GM23338 (cell line): Measurements from ENCODE around the gene TBC1D5. TPM values are rescaled to one million over a fixed set of nuclear protein-coding genes. Genes with fewer than 3 reads are reported as not detected.

Experiments used
- ATAC-seq: fragments of 200-7000 bp; cut with Tn5 transposase; 3 replicates; pipeline ENCODE4 v1.9.1; 2020
- DNase-seq: peaks from one replicate; pipeline ENCODE4 v3.0.0-alpha.2; 2015; ENCODE audit warnings: low spot score
- H2AFZ ChIP-seq: fragments of 200-600 bp; sonication (generic); 2 replicates; pipeline ENCODE4 v1.8.0; 2016; ENCODE audit warnings: antibody characterized with exemption, mild to moderate bottlenecking, moderate library complexity
- H3F3A ChIP-seq: fragments of 200-600 bp; sonication (generic); replicated peaks from 2 replicates; pipeline ENCODE4 v1.8.0; 2017; ENCODE audit warnings: antibody characterized with exemption, mixed run types, low read depth
- H3K27ac ChIP-seq: fragments of 200-600 bp; sonication (generic); 2 replicates; pipeline ENCODE4 v1.6.1; 2016; ENCODE audit warnings: low read depth
- H3K27me3 ChIP-seq: fragments of 200-600 bp; sonication (generic); 2 replicates; pipeline ENCODE4 v1.8.0; 2016; ENCODE audit warnings: mild to moderate bottlenecking, mixed run types, moderate library complexity; ENCODE audit not compliant: insufficient read depth
- H3K36me3 ChIP-seq: fragments of 200-600 bp; sonication (generic); 2 replicates; pipeline ENCODE4 v1.8.0; 2016; ENCODE audit warnings: mild to moderate bottlenecking; ENCODE audit not compliant: insufficient read depth
- H3K4me1 ChIP-seq: fragments of 200-600 bp; sonication (generic); 2 replicates; pipeline ENCODE4 v1.8.0; 2016; ENCODE audit warnings: mild to moderate bottlenecking, moderate library complexity; ENCODE audit not compliant: insufficient read depth
- H3K4me2 ChIP-seq: fragments of 200-600 bp; sonication (generic); 2 replicates; pipeline ENCODE4 v1.7.1; 2017; ENCODE audit warnings: mixed run types
- H3K4me3 ChIP-seq: fragments of 200-600 bp; sonication (generic); 2 replicates; pipeline ENCODE4 v1.6.1; 2016; ENCODE audit warnings: mixed run types
- H3K79me2 ChIP-seq: fragments of 200-600 bp; sonication (generic); replicated peaks from 2 replicates; pipeline ENCODE4 v1.8.0; 2017; ENCODE audit warnings: mild to moderate bottlenecking; ENCODE audit not compliant: insufficient read depth
- H3K9me2 ChIP-seq: fragments of 200-600 bp; sonication (generic); 2 replicates; pipeline ENCODE4 v1.8.0; 2017; ENCODE audit not compliant: insufficient read depth
- H4K20me1 ChIP-seq: fragments of 200-600 bp; sonication (generic); replicated peaks from 2 replicates; pipeline ENCODE4 v1.8.0; 2017; ENCODE audit warnings: mild to moderate bottlenecking; ENCODE audit not compliant: insufficient read depth
- H3K27ac Mint-ChIP-seq: 2 replicates; pipeline ENCODE4 v1.8.0; 2020; ENCODE audit warnings: inconsistent platforms, mild to moderate bottlenecking, moderate library complexity, mixed read lengths
- H3K27me3 Mint-ChIP-seq: 3 replicates; pipeline ENCODE4 v1.8.0; 2022; ENCODE audit warnings: low read depth, mild to moderate bottlenecking, moderate library complexity, mixed read lengths, inconsistent platforms; ENCODE audit not compliant: insufficient read depth, poor library complexity
- H3K36me3 Mint-ChIP-seq: 3 replicates; pipeline ENCODE4 v1.8.0; 2021; ENCODE audit warnings: low read depth, mild to moderate bottlenecking, inconsistent platforms, moderate library complexity, mixed read lengths
- H3K4me1 Mint-ChIP-seq: 3 replicates; pipeline ENCODE4 v1.8.0; 2020; ENCODE audit warnings: mild to moderate bottlenecking, inconsistent platforms, mixed read lengths
- H3K4me3 Mint-ChIP-seq: 3 replicates; pipeline ENCODE4 v1.8.0; 2021; ENCODE audit warnings: moderate library complexity, mild to moderate bottlenecking, inconsistent platforms, mixed read lengths
- H3K9me3 Mint-ChIP-seq: 3 replicates; pipeline ENCODE4 v1.8.0; 2020; ENCODE audit warnings: moderate library complexity, mild to moderate bottlenecking, inconsistent platforms, mixed read lengths
- CREB1 ChIP-seq: fragments of 250-450 bp; sonication (Bioruptor Pico); IDR thresholded peaks from 2 replicates; pipeline ENCODE4 v1.5.0; 2020; ENCODE audit warnings: low read depth, mild to moderate bottlenecking, moderate library complexity
- CTCF ChIP-seq, 2 experiments: fragments of 200-600 bp in 1 of 2; sonication (generic) in 1 of 2; conservative IDR thresholded peaks; 2 replicates each; pipeline versions ENCODE4 v1.5.1 to v1.6.1; 2016 to 2017; ENCODE audit warnings: antibody characterized with exemption in 2 of 2, low read depth in 2 of 2, mild to moderate bottlenecking in 2 of 2, moderate library complexity in 1 of 2
- ETS1 ChIP-seq: IDR thresholded peaks from 2 replicates; pipeline ENCODE4 v1.6.1; 2016; ENCODE audit warnings: antibody characterized with exemption
- EZH2 ChIP-seq: fragments of 200-600 bp; sonication (generic); IDR thresholded peaks from one replicate; pipeline ENCODE4 v1.8.0; 2017; ENCODE audit warnings: antibody characterized with exemption, mild to moderate bottlenecking, low read depth; ENCODE audit not compliant: unreplicated experiment
- EZH2phosphoT487 ChIP-seq: fragments of 200-600 bp; sonication (generic); IDR thresholded peaks from one replicate; pipeline ENCODE4 v1.8.1; 2018; ENCODE audit warnings: antibody characterized with exemption; ENCODE audit not compliant: unreplicated experiment
- JUNB ChIP-seq: IDR thresholded peaks from one replicate; pipeline ENCODE4 v1.6.1; 2016; ENCODE audit warnings: antibody characterized with exemption; ENCODE audit not compliant: unreplicated experiment
- NANOG ChIP-seq: IDR thresholded peaks from 2 replicates; pipeline ENCODE4 v1.6.1; 2016; ENCODE audit warnings: antibody characterized with exemption, borderline replicate concordance
- POLR2AphosphoS5 ChIP-seq: IDR thresholded peaks from 2 replicates; pipeline ENCODE4 v1.6.1; 2016; ENCODE audit warnings: antibody characterized with exemption, low read depth
- REST ChIP-seq: IDR thresholded peaks from one replicate; pipeline ENCODE4 v1.6.1; 2018; ENCODE audit warnings: antibody characterized with exemption; ENCODE audit not compliant: unreplicated experiment
- STAT1 ChIP-seq: IDR thresholded peaks from one replicate; pipeline ENCODE4 v1.6.1; 2016; ENCODE audit warnings: antibody characterized with exemption; ENCODE audit not compliant: unreplicated experiment
- ZNF114 ChIP-seq: fragments of 250-450 bp; sonication (Bioruptor Pico); IDR thresholded peaks from 2 replicates; pipeline ENCODE4 v1.5.0; 2020; ENCODE audit warnings: mild to moderate bottlenecking, moderate library complexity
- ZNF331 ChIP-seq: fragments of 250-450 bp; sonication (Bioruptor Pico); IDR thresholded peaks from 2 replicates; pipeline ENCODE4 v1.5.0; 2020; ENCODE audit warnings: low read depth, mild to moderate bottlenecking, moderate library complexity
- ZNF462 ChIP-seq: fragments of 250-450 bp; sonication (Bioruptor Pico); IDR thresholded peaks from 2 replicates; pipeline ENCODE4 v1.5.0; 2020; ENCODE audit warnings: mild to moderate bottlenecking, moderate library complexity
- polyA plus RNA-seq: library from polyadenylated mRNA; unstranded; fragments of >200 nt; fragmentation: Nextera tagmentation; extraction: Ambion mirVana; gene quantifications from 2 replicates; pipeline ENCODE4 v1.2.1, GENCODE V29; 2016
- total RNA-seq: library from RNA; depleted of rRNA; stranded (reverse); fragments of >200 nt; shearing (Covaris generic); gene quantifications from 2 replicates; pipeline ENCODE4 v1.2.3, GENCODE V29; 2014

The TBC1D5 gene
- total and polyA plus RNA-seq, 2 experiments from 2014 or later: 21.8 to 48.1 TPM

GRCh38 chr3:17433876-17434275, 308.6 kb downstream of the TBC1D5 start:
- no peaks in the 10 kb centered on the region for H3K79me2 ChIP-seq
- Mint-ChIP-seq H3K27ac (no peak overlapping the region), H3K27me3 (no peaks in the 10 kb centered on the region), H3K4me1 (peaks cover 15% of the 10 kb centered on the region), H3K36me3 (no peaks in the 10 kb centered on the region; the same call in 2 of the 3 replicates), H3K9me3 (peaks cover 3% of the 10 kb centered on the region; the same call in 2 of the 3 replicates), H3K4me3 (no peak overlapping the region)
- H3K4me1 ChIP-seq: no peaks in the 10 kb centered on the region
- no peak for ATAC-seq
- H3K27me3 ChIP-seq: no peaks in the 10 kb centered on the region
- no peak overlapping the region for H3K4me2 ChIP-seq
- TF ChIP-seq POLR2AphosphoS5: no peak
- TF ChIP-seq EZH2: no peak
- no peak for TF ChIP-seq CREB1 (CRISPR knock-in tag)
- no peak for TF ChIP-seq ZNF331 (CRISPR knock-in tag)
- TF ChIP-seq REST: no peak
- no peak for TF ChIP-seq ZNF462 (CRISPR knock-in tag)
- TF ChIP-seq EZH2phosphoT487: no peak
- no peak for TF ChIP-seq JUNB
- TF ChIP-seq NANOG: no peak
- no peak for TF ChIP-seq ZNF114 (CRISPR knock-in tag)
- no peak for TF ChIP-seq ETS1
- no peak for TF ChIP-seq CTCF (conservative IDR thresholded peaks at IDR 0.05; ENCODE audit: low read depth in 2 of 2)
- TF ChIP-seq STAT1: no peak
- no peaks in the 10 kb centered on the region for H4K20me1 ChIP-seq
- no peak for DNase-seq
- H3F3A ChIP-seq: no peaks in the 10 kb centered on the region
- H3K9me2 ChIP-seq: no peaks in the 10 kb centered on the region
- no peak overlapping the region for H3K27ac ChIP-seq
- no peak overlapping the region for H2AFZ ChIP-seq
- H3K4me3 ChIP-seq: no peak overlapping the region
- no peaks in the 10 kb centered on the region for H3K36me3 ChIP-seq
